GM19025 (cell line): ENCODE results near the gene NUBP1.
"Not testable (repeated sequence)": the region's sequence is repeated elsewhere in the genome, so short reads cannot be mapped to it uniquely, and the experiment has no call there.

ENCODE experiments used
- ATAC-seq: cut with Tn5 transposase; IDR thresholded peaks from one replicate; pipeline ENCODE4 v1.9.1; 2021; ENCODE audit warnings: mild to moderate bottlenecking, low read depth, moderate library complexity; ENCODE audit not compliant: unreplicated experiment

NUBP1 gene

DNA sequence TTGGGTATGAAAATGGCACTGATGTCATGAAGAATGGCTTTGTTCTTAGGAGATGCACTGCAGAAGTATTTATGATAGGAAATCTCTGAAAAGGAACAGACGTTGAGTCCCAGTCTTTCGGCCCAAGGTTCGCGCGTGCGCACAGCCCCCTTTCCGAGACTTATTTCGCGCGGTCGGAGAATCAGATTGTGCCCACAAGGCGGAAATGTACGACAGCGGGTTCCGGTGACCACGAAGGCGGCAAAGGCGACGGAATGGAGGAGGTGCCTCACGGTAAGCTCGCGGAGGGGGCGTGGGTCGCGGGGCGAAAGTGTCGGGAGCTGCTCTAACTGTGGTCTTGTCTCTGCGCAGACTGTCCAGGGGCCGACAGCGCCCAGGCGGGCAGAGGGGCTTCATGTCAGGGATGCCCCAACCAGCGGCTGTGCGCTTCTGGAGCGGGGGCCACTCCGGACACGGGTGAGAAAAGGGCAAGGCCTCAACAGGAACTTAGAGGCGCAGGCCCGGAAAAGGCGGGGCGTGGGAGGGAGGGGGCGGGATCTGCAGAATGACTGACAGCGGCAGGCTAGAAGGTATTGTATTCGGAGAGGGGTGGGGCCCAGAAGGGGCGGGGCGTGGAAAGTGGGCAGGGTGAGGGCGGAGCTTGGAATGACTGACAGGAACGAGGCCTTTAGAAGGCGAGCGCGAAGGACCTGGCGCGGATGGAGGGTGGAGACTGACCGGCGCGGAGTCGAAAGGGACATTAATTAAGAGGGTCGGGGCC is at the start of gene NUBP1:
NUBP1 (plus strand) TSS at position 233 of the 760 bp plus-strand sequence; CDS start at position 255, 22 bp downstream.
- peak; percentile 82 for ATAC-seq

DNA sequence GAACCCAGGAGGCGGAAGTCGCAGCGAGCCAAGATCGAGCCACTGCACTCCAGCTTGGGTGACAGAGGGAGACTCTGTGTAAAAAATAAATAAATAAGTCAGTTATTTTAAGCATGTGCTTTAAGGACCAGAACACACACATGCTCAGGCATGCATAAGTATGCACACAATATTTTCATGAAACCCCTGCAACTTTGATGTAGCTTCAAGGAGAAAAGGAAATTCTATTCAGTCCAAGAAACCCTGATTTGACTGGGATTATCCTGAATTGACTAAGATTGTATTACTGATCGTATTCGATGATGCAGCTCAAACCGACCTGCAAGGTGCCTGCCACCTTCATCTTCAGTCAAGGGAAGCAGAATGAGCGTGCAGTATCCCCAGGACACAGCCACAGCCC is 49.8 kb upstream of the NUBP1 start:
- ATAC-seq = no peak

DNA sequence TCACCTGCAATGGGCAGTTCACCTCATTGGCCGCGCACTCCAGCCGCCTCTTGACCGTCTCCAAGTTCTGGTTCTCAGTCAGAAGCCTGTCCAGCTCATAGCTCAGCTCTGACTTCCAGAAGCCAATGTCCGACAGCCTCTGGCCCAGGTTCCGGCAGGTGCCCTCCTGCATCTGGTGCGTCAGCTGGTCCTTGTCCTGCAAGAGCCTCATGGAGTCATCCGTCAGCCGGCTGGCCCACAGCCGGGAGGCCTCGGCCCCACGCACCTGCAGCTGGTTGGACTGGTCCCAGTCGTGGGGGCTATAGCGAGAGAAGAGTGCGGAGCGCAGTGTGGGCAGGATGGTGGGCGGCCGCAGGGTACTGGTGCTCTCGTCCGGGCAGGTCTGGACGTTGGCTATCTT is 49.3 kb upstream of the NUBP1 start:
- no peak for ATAC-seq

DNA sequence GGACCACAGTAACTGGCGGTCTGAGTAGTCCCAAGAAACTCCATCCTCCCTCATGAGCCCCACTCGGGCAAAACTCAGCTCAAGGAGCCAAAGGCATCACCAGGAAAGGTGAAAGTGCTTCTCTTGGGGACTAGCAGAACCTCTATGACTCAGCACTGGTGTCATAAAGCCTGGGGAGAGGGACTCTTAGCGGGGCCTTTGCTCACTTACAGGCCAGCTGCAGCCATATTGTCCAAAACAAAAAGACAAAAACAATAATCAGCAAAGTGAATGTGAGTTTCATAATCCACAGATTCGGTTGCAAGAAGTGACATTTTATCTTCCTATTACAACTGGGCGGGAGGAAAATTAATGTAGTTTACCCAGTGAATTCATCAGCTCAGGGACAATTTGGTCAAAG is 48.8 kb upstream of the NUBP1 start, which contains the start of gene TEKT5:
TEKT5 (minus strand) TSS at position 101 of the 400 bp plus-strand sequence; CDS start at position 44, 57 bp downstream.
- no peak for ATAC-seq

DNA sequence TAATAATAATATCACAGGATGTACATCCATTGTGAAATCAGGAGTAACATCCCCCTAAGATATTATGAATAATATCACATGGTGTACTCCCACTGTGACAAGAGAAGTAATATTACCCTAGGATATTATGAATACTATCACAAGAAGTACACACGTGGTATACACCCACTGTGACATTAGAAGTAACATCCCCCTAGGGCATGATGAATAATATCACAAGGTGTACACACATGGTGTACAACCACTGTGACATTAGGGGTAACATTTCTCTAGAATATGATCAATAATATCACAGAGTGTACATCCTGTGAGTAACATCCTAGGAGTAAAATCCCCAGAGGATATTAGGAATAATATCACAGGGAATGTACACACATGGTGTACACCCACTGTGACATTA is 43.9 kb upstream of the NUBP1 start:
- ATAC-seq = no peak

- no peak for ATAC-seq
Measured at GRCh38 chr16:10708969-10709368, 34.7 kb upstream of the NUBP1 start.

- no peak for ATAC-seq
Measured at GRCh38 chr16:10728003-10728887, 15.4 kb upstream of the NUBP1 start.

- no peak for ATAC-seq
Measured at GRCh38 chr16:10729104-10730048, 14.3 kb upstream of the NUBP1 start.

DNA sequence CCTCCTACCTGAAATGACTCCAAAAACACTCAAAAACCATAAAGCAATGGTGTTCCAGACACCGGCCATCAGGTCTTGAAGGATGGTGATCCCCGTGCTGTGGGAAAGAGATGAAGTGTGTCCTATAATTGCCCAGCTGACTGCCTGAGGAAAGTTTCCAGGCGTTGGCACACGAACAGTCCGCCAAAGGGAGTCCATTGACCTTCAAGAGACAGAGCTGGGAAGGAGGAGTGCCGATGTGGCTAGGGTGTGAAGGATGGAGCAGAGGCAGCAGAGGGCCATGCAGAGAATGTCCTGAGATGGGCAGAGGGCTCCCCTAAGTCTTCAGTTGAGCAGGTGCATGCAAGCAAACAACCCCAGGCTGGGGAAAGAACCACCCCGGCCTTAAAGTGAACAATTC is 11.9 kb upstream of the NUBP1 start:
- no peak for ATAC-seq

DNA sequence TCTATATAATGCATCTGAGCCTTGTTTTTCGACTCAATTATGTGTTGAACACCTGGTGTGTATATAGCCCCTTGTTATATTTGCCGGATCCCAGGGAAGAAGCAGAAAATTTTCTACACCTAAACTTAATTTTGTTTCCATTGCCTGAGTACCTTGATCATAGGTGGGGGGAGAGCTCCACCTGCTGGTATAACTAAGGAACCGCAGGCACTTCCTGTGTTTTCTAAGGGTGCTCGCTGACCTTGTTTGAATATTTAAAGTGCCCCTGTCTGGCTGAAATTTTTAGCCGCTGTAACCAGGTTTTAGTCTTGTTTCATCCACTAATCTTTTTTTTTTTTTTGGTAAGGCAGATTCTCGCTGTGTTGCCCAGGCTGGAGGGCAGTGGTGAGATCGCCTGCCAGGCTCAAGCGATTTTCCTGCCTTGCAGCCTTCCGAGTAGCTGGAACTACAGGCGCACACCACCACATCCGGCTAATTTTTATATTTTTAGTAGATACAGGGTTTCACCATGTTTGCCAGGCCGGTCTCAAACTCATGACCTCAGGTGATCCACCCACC is 6.5 kb upstream of the NUBP1 start:
- ATAC-seq = no peak

DNA sequence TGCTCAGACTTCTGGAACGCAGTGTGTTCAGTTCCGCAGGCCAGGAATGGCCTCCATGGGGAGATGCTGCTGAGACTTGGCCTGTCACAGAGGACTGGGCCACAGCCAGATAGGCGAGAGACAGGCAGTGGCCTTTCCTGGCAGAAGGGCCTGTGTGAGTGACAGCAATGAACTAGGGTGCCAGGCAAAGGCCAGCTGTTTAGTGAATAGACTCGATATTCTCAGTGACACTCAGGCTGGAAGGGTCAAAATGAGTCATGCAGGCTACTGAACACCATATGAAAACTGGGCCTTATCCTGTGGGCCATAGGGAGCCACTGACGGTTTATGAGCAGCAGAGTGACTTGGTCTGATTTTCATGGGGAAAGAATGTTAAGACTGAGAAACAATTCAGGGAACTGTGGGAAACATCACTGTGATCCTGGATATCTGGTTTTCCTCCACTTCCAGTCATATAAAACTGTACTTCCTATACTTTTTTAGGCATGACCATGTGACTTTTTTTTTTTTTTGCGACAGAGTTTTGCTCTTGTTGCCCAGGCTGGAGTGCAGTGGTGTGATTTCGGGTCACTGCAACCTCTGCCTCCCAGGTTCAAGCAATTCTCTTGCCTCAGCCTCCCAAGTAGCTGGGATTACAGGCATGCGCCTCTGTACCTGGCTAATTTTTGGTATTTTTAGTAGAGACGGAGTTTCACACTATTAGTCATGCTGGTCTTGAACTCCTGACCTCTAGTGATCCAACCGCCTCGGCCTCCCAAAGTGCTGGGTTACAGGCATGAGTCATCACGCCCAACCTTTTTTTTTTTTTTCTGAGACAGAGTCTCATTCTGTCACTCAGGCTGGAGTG is 5.2 kb upstream of the NUBP1 start:
- peak; percentile 67 for ATAC-seq

GRCh38 chr16:10740000-10740844 is 3.4 kb upstream of the NUBP1 start:
- ATAC-seq = no peak

DNA sequence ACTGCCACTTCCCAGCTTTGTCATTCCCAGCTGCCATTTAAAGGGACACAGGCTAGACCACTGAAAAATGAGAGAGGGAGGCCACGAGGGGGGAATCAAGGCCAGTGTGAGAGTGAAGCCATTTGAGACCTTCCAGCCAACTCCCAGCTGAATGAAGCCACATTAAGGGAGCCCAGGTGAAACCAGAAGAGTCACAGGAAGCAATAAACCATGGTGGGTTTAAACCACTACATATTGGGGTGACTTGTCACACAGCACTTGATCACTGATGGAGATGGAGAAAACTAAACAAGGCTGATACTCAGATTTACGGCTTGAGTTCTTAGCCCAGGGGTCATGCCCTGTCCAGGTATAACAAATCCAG is 2.8 kb upstream of the NUBP1 start:
- no peak for ATAC-seq

DNA sequence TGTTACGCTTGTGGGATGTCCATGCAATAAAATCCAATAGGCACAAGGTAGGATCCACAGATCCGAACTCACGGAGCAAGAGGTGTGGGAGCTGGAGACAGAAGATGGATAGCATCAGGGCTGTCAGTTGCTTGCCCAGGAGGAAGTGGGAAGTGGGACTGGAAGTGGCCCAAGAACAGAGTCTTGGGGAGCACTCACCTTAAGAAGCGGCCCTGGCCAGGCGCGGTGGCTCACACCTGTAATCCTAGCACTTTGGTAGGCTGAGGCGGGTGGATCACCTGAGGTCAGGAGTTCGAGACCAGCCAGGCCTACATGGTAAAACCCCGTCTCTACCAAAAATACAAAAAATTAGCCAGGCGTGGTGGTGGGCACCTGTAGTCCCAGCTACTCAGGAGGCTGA is 2.4 kb upstream of the NUBP1 start:
- not testable (repeated sequence) for ATAC-seq

DNA sequence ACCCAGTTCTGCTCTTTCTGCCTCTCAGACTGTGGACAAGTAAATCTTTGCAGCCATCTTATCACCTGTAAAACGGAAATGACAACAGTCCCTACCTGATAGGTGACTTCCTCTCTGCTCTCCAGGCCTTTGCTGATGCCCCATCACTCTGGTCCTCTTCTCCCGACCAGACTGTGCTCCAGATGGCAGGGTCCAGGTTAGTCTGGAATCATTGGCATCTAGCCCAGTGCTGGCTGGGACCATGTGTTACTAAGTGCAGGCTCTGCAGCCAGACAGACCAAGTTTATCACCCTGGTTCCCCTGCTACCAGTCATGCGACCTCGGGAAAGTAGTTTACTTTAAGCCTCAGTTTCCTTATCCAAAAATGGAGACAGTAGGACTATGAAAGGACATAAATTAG is 1.8 kb upstream of the NUBP1 start:
- no peak for ATAC-seq

- no peak for ATAC-seq
Measured at GRCh38 chr16:10743227-10743609, 424 bp upstream of the NUBP1 start.

- no peak for ATAC-seq
Measured at GRCh38 chr16:10744370-10745030, 858 bp downstream of the NUBP1 start.

GRCh38 chr16:10745841-10746240 is 2.2 kb downstream of the NUBP1 start:
- no peak for ATAC-seq
